ENCODE results near the gene KCNJ12. TPM values are rescaled to one million over a fixed set of nuclear protein-coding genes. Genes with fewer than 3 reads are reported as not detected.
"Not testable (repeated sequence)": the region's sequence is repeated elsewhere in the genome, so short reads cannot be mapped to it uniquely, and the experiment has no call there.

Gene KCNJ12
- total RNA-seq, 1 donor from 2014 or later: 13.2 TPM

DNA sequence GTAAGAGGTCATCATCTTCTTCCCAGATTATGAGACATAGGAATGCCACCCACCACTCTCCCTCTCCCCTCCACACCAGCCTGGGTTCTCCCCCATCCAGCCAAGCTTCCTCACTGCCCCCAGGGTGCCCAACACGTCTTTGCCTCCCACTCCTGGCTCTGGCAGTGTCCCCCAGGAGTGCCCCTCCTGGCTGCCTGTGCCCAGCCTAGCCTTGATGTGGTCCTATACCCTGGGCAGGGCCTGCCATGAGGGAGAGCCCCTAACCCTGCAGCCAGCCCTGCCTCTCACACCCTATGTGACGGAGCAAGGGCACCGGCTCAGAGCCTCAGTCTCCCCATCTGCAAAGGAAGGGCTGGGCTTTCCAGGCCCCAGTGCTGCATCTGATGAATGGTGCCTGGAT is 33.8 kb downstream of the KCNJ12 start:
- H3K27ac ChIP-seq; intact Hi-C loops (cut with DNase I): not testable (repeated sequence)

DNA sequence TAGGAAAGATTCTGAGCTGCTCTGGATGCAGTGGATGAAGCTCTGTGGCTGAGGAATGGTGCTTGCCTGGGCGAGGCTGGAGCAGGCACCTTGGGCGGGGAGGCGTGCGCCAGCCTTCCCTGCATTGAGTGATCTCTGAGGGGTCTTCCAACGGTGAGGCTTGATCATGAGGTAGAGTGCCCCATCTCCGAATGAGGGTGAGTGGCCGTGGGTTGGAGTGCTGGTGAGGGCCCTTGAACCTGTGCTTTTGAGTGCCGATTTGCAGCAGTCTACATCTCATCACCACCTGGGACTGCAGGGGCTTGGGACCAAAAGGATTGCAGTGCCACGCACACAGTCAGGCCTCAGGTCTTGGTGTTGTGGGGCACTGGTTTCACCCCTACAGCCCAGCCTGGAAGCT is 34.2 kb downstream of the KCNJ12 start:
- H3K27me3 ChIP-seq; H3K9me3 ChIP-seq; DNase-seq (ENCODE audit: low spot score in 2 of 2); intact Hi-C loops (cut with DNase I); H3K4me1 ChIP-seq; H3K27ac ChIP-seq; H3K36me3 ChIP-seq; H3K4me3 ChIP-seq: not testable (repeated sequence)

More for the DNA sequence above, 33.8 kb downstream of the KCNJ12 start:
- H3K4me1 ChIP-seq; H3K27me3 ChIP-seq; H3K36me3 ChIP-seq; H3K9me3 ChIP-seq; DNase-seq (ENCODE audit: low spot score in 2 of 2); H3K4me3 ChIP-seq: not testable (repeated sequence)

DNA sequence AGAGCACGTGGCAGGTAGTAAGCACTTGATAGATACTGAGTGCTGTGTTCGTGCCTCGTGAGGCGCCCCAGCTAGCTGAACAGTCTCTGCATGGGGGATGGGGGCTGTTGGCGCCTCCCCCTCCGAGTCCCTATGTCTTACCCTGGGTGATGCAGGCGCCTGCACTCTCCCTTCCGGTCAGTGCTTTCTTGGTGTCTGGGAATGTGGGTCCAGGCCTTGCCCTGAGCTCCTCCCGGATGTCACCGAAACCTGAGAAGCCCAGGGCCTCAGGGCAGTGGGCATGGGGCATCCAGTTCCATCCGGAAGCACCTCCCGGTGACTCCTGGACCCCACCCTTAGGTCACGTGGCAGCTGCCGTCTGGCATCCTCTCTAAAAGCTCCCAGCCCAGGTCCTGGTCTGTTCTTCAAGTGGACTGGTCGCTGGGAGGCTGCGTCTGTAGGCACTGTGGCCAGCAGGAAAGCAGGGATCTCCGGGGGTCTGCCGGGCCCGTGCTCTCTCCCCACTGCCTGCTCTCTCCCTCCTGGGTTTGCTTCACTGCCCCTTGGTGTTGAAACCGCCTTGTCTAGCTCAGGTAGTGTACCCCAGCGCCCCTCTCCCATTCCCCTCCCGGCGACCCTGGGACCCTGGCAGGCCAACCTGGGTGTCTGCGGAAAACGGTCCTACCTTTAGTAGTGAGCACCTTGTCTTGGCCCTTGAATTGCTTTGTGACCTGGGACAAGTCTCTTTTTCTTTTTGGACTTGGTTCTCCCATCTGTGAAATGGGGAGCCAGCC is 34.9 kb downstream of the KCNJ12 start:
- H3K4me3 ChIP-seq; intact Hi-C loops (cut with DNase I); H3K4me1 ChIP-seq; H3K27ac ChIP-seq; H3K27me3 ChIP-seq; H3K9me3 ChIP-seq; DNase-seq (ENCODE audit: low spot score in 2 of 2); H3K36me3 ChIP-seq: not testable (repeated sequence)

DNA sequence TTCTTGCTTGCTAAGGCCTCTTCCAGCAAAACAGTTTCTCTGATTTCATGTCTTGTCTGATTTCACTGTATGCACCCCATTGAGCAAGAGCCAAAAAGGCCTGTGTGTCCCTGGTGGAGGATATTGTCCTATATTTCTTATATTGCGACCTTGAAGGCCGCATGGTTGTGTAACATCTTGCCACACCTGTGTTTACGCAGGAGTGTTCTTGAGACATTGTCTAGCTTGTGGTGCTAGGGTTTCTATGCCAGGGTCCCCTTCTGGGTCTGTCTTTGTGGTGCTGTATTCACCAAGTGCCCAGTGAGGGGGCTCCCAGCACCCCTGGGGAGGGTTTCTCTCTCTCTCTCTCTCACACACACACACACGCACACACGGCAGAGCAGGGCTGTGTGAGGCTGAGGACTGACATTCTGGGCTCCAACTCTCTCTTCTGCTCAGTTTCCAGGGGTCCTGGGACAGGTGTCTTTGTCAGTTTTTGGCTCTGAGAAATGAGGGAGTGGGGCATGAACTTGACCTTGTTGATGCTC is 35.6 kb downstream of the KCNJ12 start:
- H3K4me3 ChIP-seq; H3K27me3 ChIP-seq; DNase-seq (ENCODE audit: low spot score in 2 of 2); H3K36me3 ChIP-seq; H3K4me1 ChIP-seq; H3K27ac ChIP-seq; intact Hi-C loops (cut with DNase I); H3K9me3 ChIP-seq: not testable (repeated sequence)

DNA sequence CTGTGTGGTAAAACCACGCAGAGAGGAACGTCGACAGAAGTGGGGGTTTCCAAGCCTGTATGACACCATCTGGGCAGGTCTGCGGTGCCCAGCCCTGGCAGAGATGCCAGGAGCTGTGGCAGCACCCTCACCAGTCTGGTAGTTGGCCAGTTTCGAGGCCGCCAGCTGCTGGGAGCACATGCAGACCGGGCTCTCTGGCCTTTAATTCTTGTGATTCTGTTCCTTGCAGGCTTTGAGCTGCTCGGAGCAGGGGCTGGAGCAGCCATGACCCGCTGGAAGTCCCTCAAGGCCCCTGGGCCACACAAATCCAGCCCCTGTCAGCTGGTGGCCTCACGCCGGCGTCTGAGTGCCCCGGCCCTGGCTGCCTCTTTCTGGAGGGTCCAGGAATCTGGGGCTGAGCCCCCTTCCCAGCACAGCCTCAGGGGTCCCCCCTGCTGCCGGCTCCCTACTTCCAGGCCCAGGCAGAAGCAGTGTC is 36.1 kb downstream of the KCNJ12 start:
- H3K36me3 ChIP-seq; intact Hi-C loops (cut with DNase I); H3K27me3 ChIP-seq; H3K27ac ChIP-seq; H3K4me3 ChIP-seq; DNase-seq (ENCODE audit: low spot score in 2 of 2); H3K9me3 ChIP-seq; H3K4me1 ChIP-seq: not testable (repeated sequence)

DNA sequence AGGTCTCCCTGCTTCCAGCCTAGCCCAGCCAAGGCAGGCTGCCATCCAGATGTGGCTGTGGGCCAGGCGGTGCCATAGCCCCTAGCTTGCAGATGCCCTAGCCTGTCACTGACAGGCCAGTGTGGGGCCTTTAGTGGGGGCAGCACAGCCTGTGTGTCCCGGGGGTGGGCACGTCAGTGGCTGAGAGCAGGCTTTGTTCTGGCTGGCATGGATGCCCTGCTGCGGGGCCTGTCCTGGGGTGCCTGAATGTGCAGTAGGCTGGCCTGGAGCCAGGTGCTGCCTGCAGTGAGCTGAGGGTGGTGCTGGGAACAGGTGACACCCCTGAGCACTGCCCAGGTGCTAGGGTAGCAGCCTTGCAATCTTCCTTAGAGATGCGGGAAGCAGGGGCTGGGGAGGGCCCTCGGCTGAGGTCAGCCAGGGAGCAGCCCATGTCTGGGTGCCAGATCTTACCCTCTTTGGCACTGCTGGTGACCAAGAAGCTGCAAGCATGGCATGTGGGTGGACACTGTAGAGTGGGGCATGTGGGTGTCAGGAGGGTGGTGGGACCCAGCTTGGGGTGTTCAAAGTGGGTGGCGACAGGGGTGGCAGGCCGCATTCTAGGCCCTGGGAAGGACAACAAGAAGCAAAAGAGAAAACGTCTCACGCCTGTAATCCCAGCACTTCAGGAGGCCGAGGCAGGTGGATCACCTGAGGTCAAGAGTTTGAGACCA is 37.6 kb downstream of the KCNJ12 start:
- H3K9me3 ChIP-seq; DNase-seq (ENCODE audit: low spot score in 2 of 2); H3K4me3 ChIP-seq; intact Hi-C loops (cut with DNase I); H3K27ac ChIP-seq; H3K4me1 ChIP-seq; H3K36me3 ChIP-seq; H3K27me3 ChIP-seq: not testable (repeated sequence)

DNA sequence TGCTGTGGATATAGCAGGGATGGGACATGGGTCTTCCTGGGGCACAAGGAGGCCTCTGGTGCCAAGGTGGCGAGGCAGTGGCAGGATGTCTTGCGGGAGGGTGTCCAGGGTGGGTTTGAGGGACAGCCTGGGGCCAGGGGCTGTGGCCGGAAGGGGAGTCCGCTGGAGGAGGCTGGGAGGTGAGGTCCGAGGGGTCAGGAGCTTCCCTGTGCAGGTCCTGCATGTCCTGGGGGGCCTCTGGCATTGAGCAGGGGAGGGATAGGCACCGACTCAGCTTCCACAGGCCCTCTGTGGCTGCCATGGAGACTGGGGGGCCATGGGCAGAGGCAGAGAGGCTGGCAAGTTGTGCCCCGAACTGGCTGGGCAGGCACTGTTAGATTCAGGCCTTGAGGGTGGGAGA is 38.5 kb downstream of the KCNJ12 start:
- H3K27me3 ChIP-seq; intact Hi-C loops (cut with DNase I); H3K9me3 ChIP-seq; H3K27ac ChIP-seq; H3K4me3 ChIP-seq; H3K36me3 ChIP-seq; DNase-seq (ENCODE audit: low spot score in 2 of 2); H3K4me1 ChIP-seq: not testable (repeated sequence)

DNA sequence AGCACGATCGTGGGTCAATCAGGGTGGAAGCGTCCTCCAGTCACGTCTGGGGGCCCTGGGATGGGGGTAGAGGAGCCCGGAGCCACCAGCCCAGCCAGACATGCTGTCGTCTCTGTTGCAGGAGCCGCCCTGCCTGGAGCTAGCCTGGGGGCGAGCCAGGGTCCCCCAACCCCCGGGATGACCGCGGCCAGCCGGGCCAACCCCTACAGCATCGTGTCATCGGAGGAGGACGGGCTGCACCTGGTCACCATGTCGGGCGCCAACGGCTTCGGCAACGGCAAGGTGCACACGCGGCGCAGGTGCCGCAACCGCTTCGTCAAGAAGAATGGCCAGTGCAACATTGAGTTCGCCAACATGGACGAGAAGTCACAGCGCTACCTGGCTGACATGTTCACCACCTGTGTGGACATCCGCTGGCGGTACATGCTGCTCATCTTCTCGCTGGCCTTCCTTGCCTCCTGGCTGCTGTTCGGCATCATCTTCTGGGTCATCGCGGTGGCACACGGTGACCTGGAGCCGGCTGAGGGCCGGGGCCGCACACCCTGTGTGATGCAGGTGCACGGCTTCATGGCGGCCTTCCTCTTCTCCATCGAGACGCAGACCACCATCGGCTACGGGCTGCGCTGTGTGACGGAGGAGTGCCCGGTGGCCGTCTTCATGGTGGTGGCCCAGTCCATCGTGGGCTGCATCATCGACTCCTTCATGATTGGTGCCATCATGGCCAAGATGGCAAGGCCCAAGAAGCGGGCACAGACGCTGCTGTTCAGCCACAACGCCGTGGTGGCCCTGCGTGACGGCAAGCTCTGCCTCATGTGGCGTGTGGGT is 39.2 kb downstream of the KCNJ12 start:
- H3K4me1 ChIP-seq; DNase-seq (ENCODE audit: low spot score in 2 of 2); H3K27ac ChIP-seq; H3K36me3 ChIP-seq; H3K4me3 ChIP-seq; H3K9me3 ChIP-seq; intact Hi-C loops (cut with DNase I); H3K27me3 ChIP-seq: not testable (repeated sequence)

DNA sequence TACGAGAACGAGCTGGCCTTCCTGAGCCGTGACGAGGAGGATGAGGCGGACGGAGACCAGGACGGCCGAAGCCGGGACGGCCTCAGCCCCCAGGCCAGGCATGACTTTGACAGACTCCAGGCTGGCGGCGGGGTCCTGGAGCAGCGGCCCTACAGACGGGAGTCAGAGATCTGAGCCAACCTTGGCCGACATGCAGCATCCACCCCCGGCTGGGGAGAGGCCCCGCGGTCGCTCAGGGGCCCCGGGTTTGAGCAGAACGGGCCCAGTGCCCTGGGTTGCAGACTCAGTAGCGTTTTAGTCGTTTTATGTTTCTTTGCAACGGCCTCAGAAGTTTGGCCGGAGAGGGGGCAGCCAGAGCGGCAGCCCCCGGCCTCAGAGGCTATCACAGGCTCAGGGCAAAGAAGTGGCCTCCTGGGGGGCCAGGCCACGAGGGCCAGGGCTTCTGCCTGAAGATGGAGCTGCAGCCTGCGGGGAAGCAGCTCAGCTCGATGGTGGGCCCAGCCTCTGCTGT is 40.4 kb downstream of the KCNJ12 start:
- intact Hi-C loops (cut with DNase I); H3K9me3 ChIP-seq; H3K4me3 ChIP-seq; DNase-seq (ENCODE audit: low spot score in 2 of 2); H3K27ac ChIP-seq; H3K27me3 ChIP-seq; H3K36me3 ChIP-seq; H3K4me1 ChIP-seq: not testable (repeated sequence)

DNA sequence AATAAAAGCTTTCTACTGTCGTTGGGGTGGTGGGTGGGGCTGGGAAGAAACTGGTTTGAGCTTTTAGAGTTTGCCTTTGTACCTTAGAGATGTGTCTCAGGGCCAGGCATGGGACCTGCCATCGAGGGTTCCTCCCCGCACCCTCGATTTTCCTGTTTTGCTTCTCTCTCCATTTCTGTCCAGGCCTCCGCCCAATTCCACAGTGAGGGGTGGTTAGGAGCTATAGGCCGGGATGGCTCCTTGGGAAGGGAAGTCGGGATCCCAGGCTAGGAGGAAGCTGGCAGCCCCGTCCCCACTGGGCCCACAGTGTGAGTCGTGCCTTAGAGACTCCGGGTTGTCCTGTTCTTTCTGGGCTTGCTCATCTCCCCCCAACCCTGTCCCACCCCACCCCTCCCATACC is 41.2 kb downstream of the KCNJ12 start:
- H3K27ac ChIP-seq; H3K4me3 ChIP-seq; H3K4me1 ChIP-seq; H3K27me3 ChIP-seq; intact Hi-C loops (cut with DNase I); DNase-seq (ENCODE audit: low spot score in 2 of 2); H3K36me3 ChIP-seq; H3K9me3 ChIP-seq: not testable (repeated sequence)
